Keratinocyte (primary cell): Measurements from ENCODE around the gene RAD9B.

Experiments
- CTCF ChIP-seq, 3 experiments: IDR thresholded peaks in 1 of 3; conservative IDR thresholded peaks in 1 of 3; optimal IDR thresholded peaks in 1 of 3; 2 replicates in 2 of 3; 3 replicates in 1 of 3; pipeline versions ENCODE3 to v1.5.1; 2011; ENCODE audit warnings: low read length in 3 of 3, mild to moderate bottlenecking in 3 of 3, moderate library complexity in 2 of 3, control low read depth in 1 of 3, inconsistent platforms in 1 of 3; ENCODE audit not compliant: insufficient read depth in 2 of 3; ENCODE audit errors: extremely low read depth in 1 of 3
- EZH2 ChIP-seq: IDR thresholded peaks from one replicate; pipeline ENCODE4 v1.6.1; 2012; ENCODE audit warnings: inconsistent platforms, mild to moderate bottlenecking, low read length, moderate library complexity

GRCh38 chr12:110537605-110538409, 35.7 kb downstream of the RAD9B start:
- no peak for TF ChIP-seq EZH2
- TF ChIP-seq CTCF (optimal IDR thresholded peaks at IDR 0.05 in 1 of 3, IDR thresholded peaks at IDR 0.05 in 1 of 3, conservative IDR thresholded peaks at IDR 0.05 in 1 of 3; ENCODE audit: extremely low read depth in 1 of 3, insufficient read depth in 2 of 3, low read length in 3 of 3) = no peak
